ENCODE results near the gene C2CD2. TPM values are rescaled to one million over a fixed set of nuclear protein-coding genes. Genes with fewer than 3 reads are reported as not detected.

The C2CD2 gene
- total and polyA plus RNA-seq, 2 experiments from 2014 or later: 8.7 to 12.4 TPM

GRCh38 chr21:41943851-41944250 is 10.0 kb downstream of the C2CD2 start:
- H3K4me1 ChIP-seq (ENCODE audit: low read depth): no peaks in the 10 kb centered on the region
- H3K27me3 ChIP-seq: no peaks in the 10 kb centered on the region
- no peak overlapping the region for H3K4me3 ChIP-seq
- H3K9me3 ChIP-seq (ENCODE audit: low read depth): no peaks in the 10 kb centered on the region
- H3K36me3 ChIP-seq: no peaks in the 10 kb centered on the region
- H3K27ac ChIP-seq: no peak overlapping the region
- no peak for TF ChIP-seq CTCF (IDR thresholded peaks at IDR 0.05; ENCODE audit: low read depth, low read length)
- DNase-seq (ENCODE audit: low read depth in 1 of 2, low spot score in 1 of 2): no peak

GRCh38 chr21:41942457-41942856 is 11.4 kb downstream of the C2CD2 start:
- Histone ChIP-seq H3K27me3 (no peaks in the 10 kb centered on the region), H3K36me3 (no peaks in the 10 kb centered on the region), H3K4me1 (ENCODE audit: low read depth) (no peaks in the 10 kb centered on the region), H3K27ac (no peak overlapping the region), H3K9me3 (ENCODE audit: low read depth) (no peaks in the 10 kb centered on the region), H3K4me3 (no peak overlapping the region)
- no peak for DNase-seq (ENCODE audit: low read depth in 1 of 2, low spot score in 1 of 2)
- no peak for TF ChIP-seq CTCF (IDR thresholded peaks at IDR 0.05; ENCODE audit: low read depth, low read length)

- Histone ChIP-seq H3K4me3 (no peak overlapping the region), H3K36me3 (no peaks in the 10 kb centered on the region), H3K27ac (no peak overlapping the region), H3K9me3 (ENCODE audit: low read depth) (no peaks in the 10 kb centered on the region), H3K27me3 (no peaks in the 10 kb centered on the region), H3K4me1 (ENCODE audit: low read depth) (no peaks in the 10 kb centered on the region)
- TF ChIP-seq CTCF (IDR thresholded peaks at IDR 0.05; ENCODE audit: low read depth, low read length): no peak
- DNase-seq (ENCODE audit: low read depth in 1 of 2, low spot score in 1 of 2): no peak
Measured at GRCh38 chr21:41941941-41942340, 11.9 kb downstream of the C2CD2 start.

GRCh38 chr21:41940431-41940830 is 13.4 kb downstream of the C2CD2 start:
- no peaks in the 10 kb centered on the region for H3K36me3 ChIP-seq
- no peak for TF ChIP-seq CTCF (IDR thresholded peaks at IDR 0.05; ENCODE audit: low read depth, low read length)
- no peaks in the 10 kb centered on the region for H3K9me3 ChIP-seq (ENCODE audit: low read depth)
- H3K27me3 ChIP-seq: no peaks in the 10 kb centered on the region
- H3K4me1 ChIP-seq (ENCODE audit: low read depth): no peaks in the 10 kb centered on the region
- H3K4me3 ChIP-seq: no peak overlapping the region
- no peak for DNase-seq (ENCODE audit: low read depth in 1 of 2, low spot score in 1 of 2)
- no peak overlapping the region for H3K27ac ChIP-seq

- H3K27me3 ChIP-seq: no peaks in the 10 kb centered on the region
- TF ChIP-seq CTCF (IDR thresholded peaks at IDR 0.05; ENCODE audit: low read depth, low read length): no peak
- no peak for DNase-seq (ENCODE audit: low read depth in 1 of 2, low spot score in 1 of 2)
Measured at GRCh38 chr21:41939391-41939790, 14.4 kb downstream of the C2CD2 start.

More at GRCh38 chr21:41939391-41939790, 14.4 kb downstream of the C2CD2 start:
- Histone ChIP-seq H3K36me3 (no peaks in the 10 kb centered on the region), H3K4me1 (ENCODE audit: low read depth) (no peaks in the 10 kb centered on the region), H3K9me3 (ENCODE audit: low read depth) (no peaks in the 10 kb centered on the region), H3K4me3 (no peak overlapping the region), H3K27ac (no peak overlapping the region)

Measured in cardiac muscle cell (in vitro differentiated cells and primary cell).